ENCODE measurements around the gene KRTAP5-2. TPM values are rescaled to one million over a fixed set of nuclear protein-coding genes. Genes with fewer than 3 reads are reported as not detected.

KRTAP5-2 gene
- total RNA-seq, 5 donors from 2014 or later (not counting 1 experiment from before 2014, with no cell fraction given): not detected

GRCh38 chr11:1547467-1548098 lies 50.5 kb downstream of the KRTAP5-2 start:
- ATAC-seq (replicated peaks in 1 of 4) (peak in 1 of 4 experiments; percentile 6), DNase-seq (no peak)
- H3K4me1 ChIP-seq (ENCODE audit: control insufficient read depth in 1 of 2, extremely low read depth in 1 of 2, insufficient read depth in 2 of 2, low read length in 2 of 2): peaks cover 2 to 24% of the 10 kb centered on the region in 2 experiments
- H3K9me3 Mint-ChIP-seq: no peaks in the 10 kb centered on the region
- H3K4me3 Mint-ChIP-seq: peak overlapping the region in 2 of 3 donors; percentile 21 to 54
- peaks cover 11 to 40% of the 10 kb centered on the region in 2 donors for H3K27me3 Mint-ChIP-seq
- ChIA-PET POLR2A (no interaction called here), CTCF (interaction anchor here (0.5 to 1.7 kb wide), 8 partner anchors 8 to 48 kb away, joined by 3 to 43 read pairs (median 4); no protein-coding TSS in a partner anchor)
- H3K9me3 ChIP-seq: no peaks in the 10 kb centered on the region
- H3K27ac ChIP-seq (ENCODE audit: low read length): no peak overlapping the region
- H3K4me1 Mint-ChIP-seq: peaks cover 0 to 13% (median 4%) of the 10 kb centered on the region in 3 donors
- no peaks in the 10 kb centered on the region for H3K36me3 ChIP-seq (ENCODE audit: control insufficient read depth in 2 of 2, extremely low read depth in 1 of 2, insufficient read depth in 1 of 2, low read length in 1 of 2)
- no peaks in the 10 kb centered on the region for H3K36me3 Mint-ChIP-seq
- 4% methylated on average over 21 of the region's 33 CpGs for WGBS (ENCODE audit: insufficient coverage)
- H3K27me3 ChIP-seq (replicated peaks in 1 of 2; ENCODE audit: control insufficient read depth in 2 of 2, extremely low read depth in 1 of 2, insufficient read depth in 2 of 2, low read length in 1 of 2): peaks cover under 1 to 70% of the 10 kb centered on the region in 2 experiments
- no peak overlapping the region for H3K27ac Mint-ChIP-seq
- H3K4me3 ChIP-seq (ENCODE audit: control insufficient read depth in 1 of 2, extremely low read depth in 1 of 2, low read length in 1 of 2): no peak overlapping the region

Other genes starting within 250 kb of the KRTAP5-2 start
- gene BRSK2, start 208.4 kb downstream of the KRTAP5-2 start, total RNA-seq: 1 to 10 TPM in 2 of 5 donors, under 1 TPM in 3; 0.54 to 1.5 (median 0.95) TPM
- 10 to 100 TPM; 49.6 to 79.2 (median 72.6) TPM for gene MOB2, start 111.5 kb downstream of the KRTAP5-2 start, total RNA-seq
- gene DUSP8, start 26.0 kb downstream of the KRTAP5-2 start, total RNA-seq: 10 to 100 TPM in 2 of 5 donors, 1 to 10 TPM in 3; 5.2 to 64.3 (median 8.7) TPM
- not detected for gene KRTAP5-1, start 13.0 kb downstream of the KRTAP5-2 start, total RNA-seq
- not detected for gene KRTAP5-3, start 10.2 kb upstream of the KRTAP5-2 start, total RNA-seq
- not detected for gene KRTAP5-4, start 23.8 kb upstream of the KRTAP5-2 start, total RNA-seq
- not detected for gene KRTAP5-5, start 31.5 kb upstream of the KRTAP5-2 start, total RNA-seq
- gene KRTAP5-6, start 98.9 kb upstream of the KRTAP5-2 start, total RNA-seq: not detected
- gene IFITM10, start 152.3 kb upstream of the KRTAP5-2 start, total RNA-seq: 1 to 10 TPM in 4 of 5 donors, under 1 TPM in 1; 0.72 to 4.2 (median 1.8) TPM
- 100 to 1,000 TPM in 3 of 5 donors, 10 to 100 TPM in 2; 91.9 to 187 (median 163) TPM for gene CTSD, start 165.6 kb upstream of the KRTAP5-2 start, total RNA-seq
- gene SYT8, start 236.7 kb upstream of the KRTAP5-2 start, total RNA-seq: not detected
- gene TNNI2, start 240.7 kb upstream of the KRTAP5-2 start, total RNA-seq: under 1 TPM in 1 of 5 donors, not detected in 4; 0.39 TPM